ENCODE results near the gene TRUB2. TPM values are rescaled to one million over a fixed set of nuclear protein-coding genes. Genes with fewer than 3 reads are reported as not detected.

TRUB2 gene
- polyA plus RNA-seq, 3 donors, result 39.2 to 41.7 (median 39.8) TPM

DNA sequence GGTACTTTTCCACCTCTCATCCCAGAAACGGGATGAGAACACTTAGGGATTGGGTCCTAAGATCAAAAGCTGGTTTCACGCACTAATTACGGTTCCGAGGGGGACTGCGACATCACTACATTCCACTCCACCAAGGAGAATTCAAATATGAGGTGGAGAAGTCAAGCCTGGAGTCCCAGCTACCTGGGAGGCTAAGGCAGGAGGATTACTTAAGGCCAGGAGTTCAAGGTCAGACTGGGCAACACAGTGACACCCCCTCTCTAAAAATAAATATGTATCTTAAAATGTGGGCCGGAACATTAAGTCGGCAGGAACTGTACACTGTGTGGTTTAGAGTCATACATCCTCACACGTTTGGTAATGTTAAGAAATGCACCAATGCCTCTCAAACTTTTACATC lies 48.0 kb downstream of the TRUB2 start:
- no peak for DNase-seq (ENCODE audit: low read depth in 3 of 3, low spot score in 2 of 3)

DNA sequence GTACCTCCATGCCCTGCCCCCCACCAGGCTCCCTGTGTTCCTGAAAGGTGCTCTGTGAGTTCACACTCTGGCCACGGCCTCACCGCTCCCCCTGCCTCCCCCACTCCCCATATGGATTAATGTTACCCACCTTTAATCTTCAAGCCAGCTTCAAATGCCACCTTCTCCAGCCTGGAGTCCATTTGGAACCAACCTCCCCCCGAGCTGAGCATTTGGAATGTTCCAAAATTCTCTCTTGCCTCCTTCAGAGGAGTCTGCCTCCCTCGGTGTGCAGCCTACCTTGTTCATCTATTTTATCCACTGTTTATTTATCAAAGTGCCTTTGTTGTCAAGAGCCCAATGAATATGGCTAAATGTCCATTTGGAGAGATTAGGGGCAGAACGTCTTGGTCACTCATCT lies 50.7 kb downstream of the TRUB2 start:
- DNase-seq (ENCODE audit: low read depth in 3 of 3, low spot score in 2 of 3), result no peak

DNA sequence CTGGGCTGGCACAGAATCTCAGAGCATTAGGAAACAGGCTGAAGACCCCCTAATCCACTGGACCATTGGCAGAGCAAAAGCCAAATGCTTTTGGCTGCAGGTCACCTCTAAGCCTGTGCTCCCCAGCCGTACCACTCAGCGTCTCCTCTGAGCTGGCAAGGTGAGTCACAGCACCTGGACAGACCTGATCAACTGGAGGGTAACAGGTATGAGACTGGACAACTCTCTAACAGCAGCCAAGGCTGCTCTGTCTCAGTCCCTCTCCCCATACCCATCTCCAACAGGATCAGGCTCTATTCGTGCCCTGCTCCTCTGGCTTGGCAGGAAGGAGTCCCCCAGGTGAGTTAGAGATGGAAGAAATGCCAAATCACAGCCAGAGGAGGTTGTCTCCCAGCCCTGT lies 51.1 kb downstream of the TRUB2 start:
- no peak for DNase-seq (ENCODE audit: low read depth in 3 of 3, low spot score in 2 of 3)

DNA sequence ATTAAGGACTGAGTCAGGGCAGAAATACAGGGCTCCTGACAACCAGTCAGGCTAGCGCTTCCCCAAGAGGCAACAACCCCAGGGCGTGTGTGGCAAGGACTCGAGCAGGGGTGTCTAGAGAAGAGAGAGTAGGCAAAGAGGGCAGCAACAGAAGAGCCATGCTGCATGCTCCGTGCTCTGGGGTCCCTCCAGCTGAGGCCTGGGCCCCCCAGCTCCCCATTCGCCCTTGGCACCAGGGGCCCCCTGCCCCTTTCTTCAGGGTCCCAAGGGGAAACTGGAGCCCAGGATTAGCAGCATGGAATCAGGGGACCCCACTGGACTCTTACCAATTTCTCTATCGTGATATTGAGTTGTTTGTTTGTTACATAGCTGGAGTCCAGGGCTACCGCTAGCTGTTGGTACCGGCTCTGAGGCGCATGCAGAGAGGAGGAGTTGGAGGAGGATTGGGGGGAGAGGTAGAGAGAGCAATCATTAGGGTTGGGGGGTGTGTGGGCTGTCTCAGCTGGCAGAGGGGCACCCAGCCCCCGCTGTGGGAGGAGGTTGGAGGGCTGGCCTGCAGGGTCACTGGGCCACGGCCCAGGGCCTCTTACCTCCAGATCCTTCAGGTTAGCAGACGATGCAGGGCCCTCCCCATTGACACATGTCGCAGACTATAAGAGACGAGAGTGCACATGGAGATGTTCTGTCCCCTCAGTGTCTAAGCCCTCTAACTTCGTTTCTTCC lies 55.2 kb downstream of the TRUB2 start:
- DNase-seq (ENCODE audit: low read depth in 3 of 3, low spot score in 2 of 3), result no peak

- DNase-seq (ENCODE audit: low read depth in 3 of 3, low spot score in 2 of 3), result no peak
Measured at GRCh38 chr9:128265348-128265847, 56.8 kb downstream of the TRUB2 start.

DNA sequence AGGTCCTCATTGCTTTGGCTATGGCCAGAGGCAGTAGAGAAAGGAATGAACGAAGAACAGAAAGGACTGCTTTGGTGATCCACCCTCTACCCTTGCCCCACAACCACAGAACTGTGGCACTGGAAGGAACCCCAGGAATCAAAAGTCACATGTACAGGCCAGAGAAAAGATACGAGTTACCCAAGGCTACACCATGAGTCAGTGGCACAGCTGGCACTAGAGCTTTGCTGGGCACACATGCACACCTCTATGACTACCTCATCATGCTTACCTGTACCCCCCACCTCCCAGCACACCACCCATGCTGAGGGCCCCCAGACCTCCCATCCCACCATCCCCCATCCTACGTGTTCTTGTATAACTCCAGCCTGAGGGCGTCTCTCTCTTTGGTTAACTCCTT lies 59.6 kb downstream of the TRUB2 start:
- no peak for DNase-seq (ENCODE audit: low read depth in 3 of 3, low spot score in 2 of 3)

DNA sequence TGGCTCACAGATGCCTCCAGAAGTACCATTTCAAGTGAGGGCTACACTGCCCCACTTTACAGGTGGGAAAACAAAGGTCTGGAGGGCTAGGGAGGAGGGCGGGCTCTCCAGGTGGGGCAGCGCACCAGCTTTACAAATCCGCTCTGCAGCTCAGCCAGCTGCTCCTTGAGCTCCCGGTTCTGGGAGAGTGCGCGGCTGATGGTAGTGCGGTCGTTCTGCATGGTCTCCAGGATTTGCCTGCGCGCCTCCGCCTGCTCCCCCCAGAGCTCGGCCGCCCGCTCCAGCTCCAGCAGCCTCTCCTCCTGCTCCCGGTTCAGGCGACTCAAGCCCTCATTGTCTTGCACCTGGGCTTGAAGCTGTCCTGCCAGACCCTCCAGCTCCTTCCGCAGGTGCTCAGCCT lies 61.9 kb downstream of the TRUB2 start:
- no peak for DNase-seq (ENCODE audit: low read depth in 3 of 3, low spot score in 2 of 3)

DNA sequence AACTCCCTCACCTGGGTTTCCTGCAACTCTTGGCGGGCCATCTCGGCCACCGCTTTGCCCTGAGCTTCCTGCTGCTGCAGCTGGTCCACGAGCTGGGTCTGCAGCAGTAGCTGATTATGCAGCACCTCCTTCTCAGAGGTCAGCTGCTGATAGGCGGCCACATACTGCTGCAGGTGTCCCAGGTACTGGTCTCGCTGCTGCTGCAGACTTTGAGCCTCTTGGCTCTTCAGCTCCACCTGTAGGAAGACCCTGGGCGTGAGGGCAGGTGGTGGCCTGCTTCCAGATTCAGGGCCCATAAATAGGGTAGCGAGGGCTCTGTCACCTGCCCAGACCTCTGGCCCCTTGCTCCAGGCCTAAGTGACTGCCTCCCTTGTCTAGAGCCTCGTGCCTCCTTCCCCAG lies 63.1 kb downstream of the TRUB2 start:
- no peak for DNase-seq (ENCODE audit: low read depth in 3 of 3, low spot score in 2 of 3)

- no peak for DNase-seq (ENCODE audit: low read depth in 3 of 3, low spot score in 2 of 3)
Measured at GRCh38 chr9:128258326-128258725, 63.9 kb downstream of the TRUB2 start.

- DNase-seq (ENCODE audit: low read depth in 3 of 3, low spot score in 2 of 3), result no peak
Measured at GRCh38 chr9:128257907-128258306, 64.3 kb downstream of the TRUB2 start.

DNA sequence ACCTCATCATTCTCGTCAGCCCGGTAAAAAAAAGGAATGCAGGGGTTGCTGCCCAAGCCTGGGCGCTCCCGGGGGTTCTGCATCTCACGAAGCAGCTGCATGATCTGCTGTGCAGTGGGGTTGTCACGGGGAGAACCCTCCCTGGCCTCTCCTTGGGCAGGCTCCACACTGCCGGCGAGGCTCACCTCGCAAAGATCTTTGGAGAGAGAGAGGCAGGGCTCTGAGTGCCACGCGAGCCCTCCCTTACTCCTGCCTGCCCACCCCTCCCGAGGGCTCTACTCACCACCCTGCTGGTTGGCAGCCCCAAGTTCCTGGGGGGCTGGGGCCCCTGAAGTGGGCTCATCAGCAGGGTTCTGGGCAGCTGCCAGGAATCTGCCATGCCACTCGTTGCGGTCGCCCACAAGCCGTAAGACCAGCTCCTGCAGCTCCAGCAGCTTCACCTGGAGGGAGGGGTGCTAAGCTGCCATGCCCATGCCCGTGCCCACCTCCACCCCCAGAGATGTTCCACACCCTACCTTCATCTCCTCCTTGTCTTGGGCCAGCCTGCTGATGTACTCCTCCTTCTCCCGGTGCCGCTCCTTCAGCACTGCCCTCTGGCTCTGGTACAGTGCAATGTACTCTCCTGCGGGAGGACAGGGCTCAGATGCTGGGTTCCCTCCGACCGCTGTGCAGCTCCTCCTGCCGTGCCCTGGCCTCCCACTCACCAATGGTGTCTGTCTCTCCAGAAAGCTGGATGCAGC lies 65.0 kb downstream of the TRUB2 start:
- DNase-seq (ENCODE audit: low read depth in 3 of 3, low spot score in 2 of 3), result no peak

Other genes starting within 250 kb of the TRUB2 start
- gene PTGES2, start 194.7 kb downstream of the TRUB2 start, polyA plus RNA-seq (ENCODE audit: insufficient read length in 3 of 3), result 10 to 100 TPM; 35.2 to 43.5 (median 39.2) TPM
- under 1 TPM; 0.29 to 0.86 (median 0.79) TPM for gene LCN2, start 173.0 kb downstream of the TRUB2 start, polyA plus RNA-seq (ENCODE audit: insufficient read length in 3 of 3)
- gene BBLN, start 162.2 kb downstream of the TRUB2 start, polyA plus RNA-seq (ENCODE audit: insufficient read length in 3 of 3), result 10 to 100 TPM; 27.6 to 36.7 (median 30.9) TPM
- gene CIZ1, start 130.9 kb downstream of the TRUB2 start, polyA plus RNA-seq (ENCODE audit: insufficient read length in 3 of 3), result 100 to 1,000 TPM; 105 to 106 (median 106) TPM
- gene DNM1, start 119.1 kb downstream of the TRUB2 start, polyA plus RNA-seq (ENCODE audit: insufficient read length in 3 of 3), result 10 to 100 TPM; 72.8 to 78.4 (median 74.6) TPM
- 10 to 100 TPM; 67.6 to 71.2 (median 67.6) TPM for gene GOLGA2, start 46.4 kb downstream of the TRUB2 start, polyA plus RNA-seq (ENCODE audit: insufficient read length in 3 of 3)
- gene SWI5, start 46.2 kb downstream of the TRUB2 start, polyA plus RNA-seq (ENCODE audit: insufficient read length in 3 of 3), result 10 to 100 TPM; 33.7 to 36.4 (median 36.1) TPM
- 10 to 100 TPM; 51.1 to 56.2 (median 53.4) TPM for gene COQ4, start 392 bp upstream of the TRUB2 start, polyA plus RNA-seq (ENCODE audit: insufficient read length in 3 of 3)
- gene SLC27A4, start 18.1 kb upstream of the TRUB2 start, polyA plus RNA-seq (ENCODE audit: insufficient read length in 3 of 3), result 10 to 100 TPM; 15.2 to 19.0 (median 16.5) TPM
- gene URM1, start 48.9 kb upstream of the TRUB2 start, polyA plus RNA-seq (ENCODE audit: insufficient read length in 3 of 3), result 10 to 100 TPM; 51.4 to 60.4 (median 54.5) TPM
- gene CERCAM, start 98.4 kb upstream of the TRUB2 start, polyA plus RNA-seq (ENCODE audit: insufficient read length in 3 of 3), result 10 to 100 TPM; 31.2 to 32.3 (median 32.2) TPM
- 10 to 100 TPM; 39.6 to 43.7 (median 43.3) TPM for gene ODF2, start 133.6 kb upstream of the TRUB2 start, polyA plus RNA-seq (ENCODE audit: insufficient read length in 3 of 3)
- 10 to 100 TPM; 31.5 to 32.1 (median 31.8) TPM for gene GLE1, start 182.3 kb upstream of the TRUB2 start, polyA plus RNA-seq (ENCODE audit: insufficient read length in 3 of 3)
- 100 to 1,000 TPM; 288 to 327 (median 319) TPM for gene SPTAN1, start 230.1 kb upstream of the TRUB2 start, polyA plus RNA-seq (ENCODE audit: insufficient read length in 3 of 3)